ENCODE data around the gene ISOC2.

DNA sequence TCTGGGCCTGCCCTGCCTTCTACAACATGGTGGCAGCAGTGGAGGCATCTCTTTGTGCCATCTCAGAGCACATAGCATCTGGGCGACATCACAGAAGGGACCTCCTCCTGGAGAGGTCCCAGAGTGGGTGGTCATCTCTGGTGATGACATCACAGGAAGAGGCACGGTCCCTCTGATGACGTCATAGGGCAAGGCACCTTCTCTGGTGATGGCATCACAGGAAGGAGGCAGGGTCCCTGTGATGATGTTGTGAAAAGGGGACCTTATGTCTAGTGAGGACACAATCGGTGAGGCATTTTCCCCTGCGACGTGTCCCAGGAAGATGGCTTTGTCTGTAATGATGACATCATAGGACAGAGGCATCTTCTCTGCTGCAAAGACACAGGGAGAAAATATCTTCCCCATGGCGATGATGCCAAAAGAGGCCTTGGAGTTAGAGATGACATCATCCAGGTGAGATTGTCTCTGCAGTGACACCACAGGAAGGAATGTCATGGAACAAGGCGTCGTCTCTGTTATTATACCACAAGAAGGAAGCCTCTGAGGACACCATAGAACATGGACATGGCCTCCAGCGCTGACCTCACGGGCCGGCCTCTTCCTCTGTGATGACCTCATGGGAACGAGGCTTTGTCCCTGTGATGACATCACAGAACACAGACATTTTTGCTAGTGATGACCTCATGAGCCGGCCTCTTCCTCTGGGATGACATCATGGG is 29.0 kb downstream of the ISOC2 start:
- no peak for TF ChIP-seq POLR2A (IDR thresholded peaks at IDR 0.05)
- TF ChIP-seq, protein P1, sequence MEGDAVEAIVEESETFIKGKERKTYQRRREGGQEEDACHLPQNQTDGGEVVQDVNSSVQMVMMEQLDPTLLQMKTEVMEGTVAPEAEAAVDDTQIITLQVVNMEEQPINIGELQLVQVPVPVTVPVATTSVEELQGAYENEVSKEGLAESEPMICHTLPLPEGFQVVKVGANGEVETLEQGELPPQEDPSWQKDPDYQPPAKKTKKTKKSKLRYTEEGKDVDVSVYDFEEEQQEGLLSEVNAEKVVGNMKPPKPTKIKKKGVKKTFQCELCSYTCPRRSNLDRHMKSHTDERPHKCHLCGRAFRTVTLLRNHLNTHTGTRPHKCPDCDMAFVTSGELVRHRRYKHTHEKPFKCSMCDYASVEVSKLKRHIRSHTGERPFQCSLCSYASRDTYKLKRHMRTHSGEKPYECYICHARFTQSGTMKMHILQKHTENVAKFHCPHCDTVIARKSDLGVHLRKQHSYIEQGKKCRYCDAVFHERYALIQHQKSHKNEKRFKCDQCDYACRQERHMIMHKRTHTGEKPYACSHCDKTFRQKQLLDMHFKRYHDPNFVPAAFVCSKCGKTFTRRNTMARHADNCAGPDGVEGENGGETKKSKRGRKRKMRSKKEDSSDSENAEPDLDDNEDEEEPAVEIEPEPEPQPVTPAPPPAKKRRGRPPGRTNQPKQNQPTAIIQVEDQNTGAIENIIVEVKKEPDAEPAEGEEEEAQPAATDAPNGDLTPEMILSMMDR (IDR thresholded peaks at IDR 0.05): no peak

Data from adrenal gland (tissue), 5 donors.